K562 (cell line): ENCODE results near the gene APC2. TPM values are rescaled to one million over a fixed set of nuclear protein-coding genes. Genes with fewer than 3 reads are reported as not detected.

Experiments
- ATAC-seq: fragments of 200-7000 bp; cut with Tn5 transposase; 3 replicates; pipeline ENCODE4 v1.9.1; 2020; ENCODE audit warnings: moderate library complexity
- BruUV-seq: library from RNA; stranded (reverse); fragments of 400-500 nt; replicated peaks from 2 replicates; lab custom pipeline; 2021; lab: Mats Ljungman, UMichigan
- CTCF ChIA-PET: fragments of 300-600 bp; formaldehyde crosslinking; extraction: SDS; loops from one replicate; lab custom pipeline; 2021; ENCODE audit warnings: low intra/inter-chr PET ratio; lab: Yijun Ruan, JAX
- POLR2A ChIA-PET: fragments of 300-600, 350-650 bp; sonication (Branson Sonifier 250); formaldehyde crosslinking; extraction: SDS; loops from one replicate; lab custom pipeline; 2021; ENCODE audit warnings: antibody characterized with exemption, inconsistent platforms; lab: Yijun Ruan, JAX
- DNase-seq, 4 experiments: peaks; one replicate each; pipeline versions ENCODE4 v3.0.0 to v3.0.0-alpha.2; 2011 to 2018; ENCODE audit warnings: low spot score in 3 of 4, mixed read lengths in 3 of 4; ENCODE audit errors: extremely low read depth in 1 of 4
- FAIRE-seq: peaks from 2 replicates; lab custom pipeline; 2011; peaks lifted over from hg19 to GRCh38; lab: Jason Lieb, UNC
- H2AFZ ChIP-seq: 2 replicates; pipeline ENCODE4 v1.6.0; 2011; ENCODE audit warnings: low read depth, low read length, control low read depth, inconsistent platforms
- H3K27ac ChIP-seq: fragments of 200-600 bp; 3 replicates; pipeline ENCODE4 v1.8.0; 2011; ENCODE audit warnings: low read depth, mild to moderate bottlenecking, control low read depth, inconsistent platforms, low read length, moderate library complexity, mixed read lengths; ENCODE audit errors: extremely low read depth
- H3K27me3 ChIP-seq, 2 experiments: fragments of 300-600 bp in 1 of 2; 2 replicates in 1 of 2; 3 replicates in 1 of 2; pipeline versions ENCODE4 v1.6.0 to v1.8.0; 2011; ENCODE audit warnings: inconsistent platforms in 2 of 2, low read length in 2 of 2, mild to moderate bottlenecking in 1 of 2, mixed read lengths in 1 of 2, moderate library complexity in 1 of 2; ENCODE audit not compliant: control insufficient read depth in 2 of 2, insufficient read depth in 2 of 2
- H3K36me3 ChIP-seq: fragments of 300-600 bp; 3 replicates; pipeline ENCODE4 v1.8.0; 2011; ENCODE audit warnings: mild to moderate bottlenecking, low read length, inconsistent platforms; ENCODE audit not compliant: control insufficient read depth, insufficient read depth
- H3K4me1 ChIP-seq, 2 experiments: fragments of 200-600 bp in 1 of 2; replicated peaks in 1 of 2; 2 replicates in 1 of 2; 3 replicates in 1 of 2; pipeline versions ENCODE4 v1.5.1 to v1.8.0; 2011; ENCODE audit warnings: inconsistent platforms in 2 of 2, low read length in 2 of 2, mild to moderate bottlenecking in 1 of 2, mixed read lengths in 1 of 2, moderate library complexity in 1 of 2; ENCODE audit not compliant: control insufficient read depth in 2 of 2, insufficient read depth in 2 of 2
- H3K4me2 ChIP-seq: 2 replicates; pipeline ENCODE4 v1.6.1; 2011; ENCODE audit warnings: low read length, control low read depth, inconsistent platforms, mixed read lengths; ENCODE audit not compliant: insufficient read depth
- H3K4me3 ChIP-seq: fragments of 200-600 bp; sonication (generic), shearing (Covaris generic); 2 replicates; pipeline ENCODE4 v1.5.1; 2016; ENCODE audit warnings: control low read depth, inconsistent platforms
- H3K79me2 ChIP-seq: fragments of 200-600 bp; 3 replicates; pipeline ENCODE4 v1.8.0; 2011; ENCODE audit warnings: low read length, inconsistent platforms; ENCODE audit not compliant: control insufficient read depth, insufficient read depth
- H3K9ac ChIP-seq, 2 experiments: 2 replicates each; pipeline versions ENCODE4 v1.6.0 to v1.6.1; 2011; ENCODE audit warnings: low read depth in 2 of 2, low read length in 2 of 2, control low read depth in 1 of 2, inconsistent platforms in 1 of 2, mild to moderate bottlenecking in 1 of 2, mixed read lengths in 1 of 2; ENCODE audit not compliant: insufficient read depth in 1 of 2
- H3K9me1 ChIP-seq: one replicate; pipeline ENCODE4 v1.6.0; 2011; ENCODE audit warnings: inconsistent platforms, mild to moderate bottlenecking, low read length, moderate library complexity; ENCODE audit not compliant: control insufficient read depth, insufficient read depth
- H3K9me3 ChIP-seq: replicated peaks from 2 replicates; pipeline ENCODE4 v1.5.1; 2011; ENCODE audit warnings: low read depth, low read length, inconsistent platforms; ENCODE audit not compliant: control insufficient read depth, insufficient read depth
- H4K20me1 ChIP-seq: replicated peaks from 2 replicates; pipeline ENCODE4 v1.6.1; 2011; ENCODE audit warnings: low read length, inconsistent platforms, mixed read lengths; ENCODE audit not compliant: control insufficient read depth, insufficient read depth
- CC2D1A ChIP-seq: fragments of 450-650 bp; IDR thresholded peaks from 2 replicates; pipeline ENCODE4 v1.6.1; 2017; ENCODE audit warnings: mild to moderate bottlenecking
- CXXC5 ChIP-seq: fragments of 250-450 bp; sonication (Bioruptor Pico); IDR thresholded peaks from 2 replicates; pipeline ENCODE4 v1.8.0; 2022; ENCODE audit warnings: inconsistent platforms, mild to moderate bottlenecking, moderate library complexity
- EP400 ChIP-seq: fragments of 450-650 bp; IDR thresholded peaks from 2 replicates; pipeline ENCODE4 v1.6.1; 2017; ENCODE audit warnings: antibody characterized with exemption, mild to moderate bottlenecking, moderate library complexity
- FOXA3 ChIP-seq, 2 experiments: fragments of 450-650 bp in 1 of 2; sonication (generic) in 1 of 2; formaldehyde crosslinking; IDR thresholded peaks in 1 of 2; conservative IDR thresholded peaks in 1 of 2; 2 replicates each; pipeline versions ENCODE4 v1.4.0 to v1.8.0; 2020 to 2022; ENCODE audit warnings: mild to moderate bottlenecking in 2 of 2, missing genetic modification reagents in 1 of 2
- HDAC3 ChIP-seq: fragments of 450-650 bp; IDR thresholded peaks from 2 replicates; pipeline ENCODE4 v1.6.1; 2018; ENCODE audit warnings: borderline replicate concordance, mild to moderate bottlenecking, moderate library complexity; ENCODE audit not compliant: partially characterized antibody
- HNRNPH1 ChIP-seq: fragments of 200-400 bp; formaldehyde crosslinking; optimal IDR thresholded peaks from 2 replicates; pipeline ENCODE3; 2017; ENCODE audit warnings: low read depth, mild to moderate bottlenecking, low read length, moderate library complexity
- HOXB6 ChIP-seq: fragments of 250-450 bp; sonication (Bioruptor Pico); IDR thresholded peaks from 2 replicates; pipeline ENCODE4 v1.5.1; 2022; ENCODE audit warnings: mild to moderate bottlenecking, borderline replicate concordance
- NCOA1 ChIP-seq: fragments of 450-650 bp; IDR thresholded peaks from 2 replicates; pipeline ENCODE4 v1.6.1; 2016; ENCODE audit warnings: low read depth
- NFIC ChIP-seq: fragments of 450-650 bp; IDR thresholded peaks from 2 replicates; pipeline ENCODE4 v1.6.1; 2017; ENCODE audit warnings: mild to moderate bottlenecking, inconsistent platforms
- PHF21A ChIP-seq: fragments of 450-650 bp; IDR thresholded peaks from 2 replicates; pipeline ENCODE4 v1.6.1; 2017; ENCODE audit warnings: low read depth, borderline replicate concordance
- PTRF ChIP-seq: fragments of 450-650 bp; IDR thresholded peaks from 2 replicates; pipeline ENCODE4 v1.6.1; 2016; ENCODE audit warnings: mild to moderate bottlenecking, missing genetic modification characterization, missing compliant biosample characterization
- SP1 ChIP-seq: sonication (generic); formaldehyde crosslinking; IDR thresholded peaks from 2 replicates; pipeline ENCODE4 v1.8.1; 2022; ENCODE audit warnings: mild to moderate bottlenecking, missing genetic modification reagents
- SP2 ChIP-seq: IDR thresholded peaks from 2 replicates; pipeline ENCODE4 v1.6.1; 2011; ENCODE audit warnings: mild to moderate bottlenecking, low read depth, low read length, moderate library complexity; ENCODE audit not compliant: poor library complexity, severe bottlenecking; ENCODE audit errors: extremely low read depth
- TAF15 ChIP-seq: fragments of 200-400 bp; formaldehyde crosslinking; IDR thresholded peaks from 2 replicates; pipeline ENCODE4 v1.6.1; 2017; ENCODE audit warnings: mild to moderate bottlenecking, low read depth, low read length, moderate library complexity
- ZBED1 ChIP-seq: IDR thresholded peaks from 2 replicates; pipeline ENCODE4 v1.6.1; 2014
- ZBTB33 ChIP-seq: sonication (generic); formaldehyde crosslinking; IDR thresholded peaks from 2 replicates; pipeline ENCODE4 v1.8.1; 2023; ENCODE audit warnings: mild to moderate bottlenecking, missing genetic modification reagents
- ZNF24 ChIP-seq: fragments of 450-650 bp; IDR thresholded peaks from 2 replicates; pipeline ENCODE4 v1.6.1; 2016
- ZNF740 ChIP-seq, 3 experiments: fragments of 200-800 bp in 1 of 3; sonication (Bioruptor generic) in 1 of 3; sonication (generic) in 1 of 3; formaldehyde crosslinking in 1 of 3; IDR thresholded peaks; 2 replicates each; pipeline versions ENCODE4 v1.6.1 to v1.8.0; 2016 to 2022; ENCODE audit warnings: mild to moderate bottlenecking in 2 of 3, missing compliant biosample characterization in 2 of 3, missing genetic modification characterization in 2 of 3, missing genetic modification reagents in 1 of 3
- ZNF780A ChIP-seq: fragments of 250-450 bp; sonication (Bioruptor Pico); IDR thresholded peaks from 2 replicates; pipeline ENCODE4 v1.5.0; 2021; ENCODE audit warnings: mild to moderate bottlenecking
- WGBS: fragments of 100-300 bp; shearing (Covaris generic); methylation state at CpG from one replicate; pipeline ENCODE4 v1.1.6; 2016; ENCODE audit warnings: low coverage, mixed read lengths; ENCODE audit not compliant: insufficient coverage; ENCODE audit errors: missing lambda C conversion rate; 5-methylcytosine and 5-hydroxymethylcytosine counted together
- in situ Hi-C: fragments of 300-500 bp; cut with MboI; formaldehyde crosslinking; loops from 4 replicates; pipeline ENCODE4 v1.15.0; 2018; ENCODE audit warnings: inconsistent platforms, mixed read lengths
- intact Hi-C: fragments of 100-400 bp; cut with micrococcal nuclease; formaldehyde crosslinking; loops from 2 replicates; pipeline ENCODE4 v1.14.2; 2022
- polyA plus RNA-seq, 8 experiments: library from polyadenylated mRNA; depleted of rRNA in 4 of 8; stranded (reverse) in 5 of 8; unstranded in 3 of 8; fragments of >200 nt; fragmentation: Nextera tagmentation in 2 of 8; fragmentation: Illumina TruSeq in 1 of 8; extraction: Ambion mirVana in 2 of 8; extraction: Trizol in 1 of 8; gene quantifications; 2 replicates each; pipeline versions ENCODE4 v1.2.1 to v1.2.3, GENCODE V29; 2011 to 2014; ENCODE audit warnings: inconsistent platforms in 1 of 8, missing spikeins in 1 of 8
- total RNA-seq, 7 experiments: library from RNA; depleted of rRNA in 6 of 7; stranded (reverse); fragments of >200 nt in 6 of 7; fragmentation: Illumina TruSeq in 2 of 7; extraction: Trizol in 2 of 7; gene quantifications; 2 replicates each; pipeline versions ENCODE4 v1.2.1 to v1.2.3, GENCODE V29; 2011 to 2021; ENCODE audit warnings: low replicate concordance in 1 of 7

The APC2 gene
- total and polyA plus RNA-seq, 9 of the 15 experiments (the other 6 are each of a cell fraction or from before 2014, with no cell fraction given), result 0.01 to 0.40 (median 0.05) TPM; not detected in 3

DNA sequence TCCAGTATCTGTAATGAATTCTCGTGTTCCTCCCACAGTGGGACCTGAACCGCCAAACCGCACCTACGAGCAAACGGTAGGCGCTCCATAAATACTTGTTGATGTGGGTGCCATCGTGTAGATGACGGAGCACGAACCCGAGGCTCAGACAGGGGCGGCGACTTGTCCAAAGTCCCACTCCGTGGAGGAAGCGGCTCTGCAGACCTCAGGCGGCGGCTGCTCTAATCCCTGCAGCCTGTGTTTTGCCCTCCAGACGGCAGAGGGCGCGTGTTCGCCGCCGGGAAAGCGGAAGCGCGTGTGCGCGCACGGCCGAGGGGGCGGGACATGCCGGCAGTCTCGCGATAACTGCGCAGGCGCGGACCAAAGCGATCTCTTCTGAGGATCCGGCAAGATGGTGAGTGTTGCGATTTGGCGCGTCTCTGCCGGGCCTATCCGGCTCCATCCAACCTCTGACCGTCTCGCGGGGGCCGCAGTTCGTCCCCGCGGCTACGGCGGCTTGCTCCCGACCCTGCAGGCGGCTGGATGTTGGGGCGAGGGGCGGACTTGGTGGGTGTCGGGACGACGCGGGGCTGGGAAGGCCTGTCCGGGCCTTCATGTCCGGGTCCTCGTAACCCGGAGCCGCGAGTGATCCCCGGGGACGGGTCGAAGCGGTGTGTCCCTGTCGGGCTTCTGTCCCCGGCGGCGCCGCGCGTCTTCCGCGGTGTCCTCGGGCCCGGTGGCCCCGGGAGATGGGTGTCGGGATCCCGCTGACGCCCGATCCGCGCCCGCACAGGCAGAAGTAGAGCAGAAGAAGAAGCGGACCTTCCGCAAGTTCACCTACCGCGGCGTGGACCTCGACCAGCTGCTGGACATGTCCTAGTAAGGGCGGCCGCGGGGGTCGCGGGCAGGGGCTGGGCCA is 11.6 kb upstream of the APC2 start, which contains the start of gene RPS15:
TSS of gene RPS15 (plus strand) at position 362 of the 898 bp plus-strand sequence. CDS start at position 392, 30 bp downstream.
- intact Hi-C loops (no loop called here), in situ Hi-C loops (no loop called here)
- peak within 1 kb of the TSS; percentile 85 for H2AFZ ChIP-seq
- H4K20me1 ChIP-seq, result peaks cover 37% of the 10 kb centered on the region
- CTCF ChIA-PET, result interaction anchor here (0.6 kb wide), 1 partner anchor 685 kb away, joined by 4 read pairs; no protein-coding TSS in a partner anchor
- H3K4me3 ChIP-seq, result peak within 1 kb of the TSS; percentile 70
- peak within 1 kb of the TSS; percentile 90 for H3K27ac ChIP-seq
- under 1% methylated on average over 83 of the region's 100 CpGs for WGBS
- POLR2A ChIA-PET, result interaction anchor here (0.9 to 1.0 kb wide), 2 partner anchors 9 to 25 kb away, joined by 3 to 5 read pairs; no protein-coding TSS in a partner anchor
- FAIRE-seq (peak; percentile 90), ATAC-seq (peak; percentile 79), DNase-seq (peak; percentile 81 to 97 (median 88))
- TSS peak; percentile 81 for BruUV-seq
- no peaks in the 10 kb centered on the region for H3K27me3 ChIP-seq
- H3K79me2 ChIP-seq, result peaks cover 52% of the 10 kb centered on the region
- peaks cover 42 to 88% of the 10 kb centered on the region in 2 experiments; a peak in 4 of 5 replicates for H3K4me1 ChIP-seq
- peak within 1 kb of the TSS; percentile 97 for H3K4me2 ChIP-seq
- H3K9me3 ChIP-seq, result no peaks in the 10 kb centered on the region
- H3K9ac ChIP-seq, result peak within 1 kb of the TSS; percentile 93 to 100
- no peaks in the 10 kb centered on the region for H3K9me1 ChIP-seq
- peaks cover 64% of the 10 kb centered on the region for H3K36me3 ChIP-seq
- TF ChIP-seq NCOA1, result peak; percentile 35; the same call in 1 of the 2 replicates
- peak; percentile 96 for TF ChIP-seq SP1 (CRISPR knock-in tag)
- peak; percentile 66; the same call in 1 of the 2 replicates for TF ChIP-seq ZBED1
- no peak for TF ChIP-seq ZNF740 (CRISPR knock-in tag; IDR thresholded peaks at IDR 0.05)
- TF ChIP-seq ZNF740 (tag; IDR thresholded peaks at IDR 0.05), result no peak
- TF ChIP-seq HNRNPH1, result no peak
- peak; percentile 87 for TF ChIP-seq ZBTB33 (CRISPR knock-in tag)
- TF ChIP-seq TAF15, result no peak
- TF ChIP-seq HOXB6 (CRISPR knock-in tag), result no peak
- peak; percentile 84 for TF ChIP-seq SP2
- TF ChIP-seq PHF21A, result peak; percentile 21; the same call in 1 of the 2 replicates
- TF ChIP-seq ZNF24, result peak; percentile 73; the same call in 1 of the 2 replicates
- TF ChIP-seq EP400, result peak; percentile 97
- no peak for TF ChIP-seq ZNF780A (CRISPR knock-in tag)
- TF ChIP-seq FOXA3 (CRISPR knock-in tag; conservative IDR thresholded peaks at IDR 0.05 in 1 of 2, IDR thresholded peaks at IDR 0.05 in 1 of 2), result peak in 1 of 2 experiments; percentile 53; a peak in 1 of 4 replicates
- peak; percentile 98 for TF ChIP-seq CXXC5 (CRISPR knock-in tag)
- TF ChIP-seq NFIC, result peak; percentile 69
- no peak for TF ChIP-seq HDAC3
- peak; percentile 75 for TF ChIP-seq CC2D1A
- TF ChIP-seq PTRF, result no peak
